HepG2 (cell line): ENCODE measurements around the gene GPBAR1. TPM values are rescaled to one million over a fixed set of nuclear protein-coding genes. Genes with fewer than 3 reads are reported as not detected.

Experiments
- BRCA1 ChIP-seq: sonication (generic); formaldehyde crosslinking; IDR thresholded peaks from 2 replicates; pipeline ENCODE4 v1.4.0; 2020; ENCODE audit warnings: missing genetic modification reagents
- CEBPB ChIP-seq: IDR thresholded peaks from 2 replicates; pipeline ENCODE4 v1.6.1; 2011; ENCODE audit warnings: low read depth, low read length, improper control_type of control experiment, borderline replicate concordance
- DNMT3B ChIP-seq: conservative IDR thresholded peaks from 2 replicates; pipeline ENCODE4 v1.6.1; 2016; ENCODE audit warnings: missing biosample characterization, control low read depth
- IRF2 ChIP-seq: IDR thresholded peaks from 2 replicates; pipeline ENCODE4 v1.6.1; 2018; ENCODE audit warnings: missing genetic modification reagents, missing compliant biosample characterization
- MATR3 ChIP-seq: sonication (generic); formaldehyde crosslinking; IDR thresholded peaks from 2 replicates; pipeline ENCODE4 v1.4.0; 2020; ENCODE audit warnings: missing genetic modification reagents
- RBM22 ChIP-seq: fragments of 200-400 bp; formaldehyde crosslinking; optimal IDR thresholded peaks from 2 replicates; pipeline ENCODE3; 2017; ENCODE audit warnings: mild to moderate bottlenecking, low read length, moderate library complexity
- SMYD3 ChIP-seq: sonication (generic); formaldehyde crosslinking; IDR thresholded peaks from 2 replicates; pipeline ENCODE4 v1.8.1; 2023; ENCODE audit warnings: mild to moderate bottlenecking, missing genetic modification reagents
- ZIK1 ChIP-seq: sonication (generic); formaldehyde crosslinking; IDR thresholded peaks from 2 replicates; pipeline ENCODE4 v1.5.0; 2020; ENCODE audit warnings: mild to moderate bottlenecking, low read depth, missing genetic modification reagents, borderline replicate concordance
- ZNF121 ChIP-seq: sonication (generic); formaldehyde crosslinking; IDR thresholded peaks from 2 replicates; pipeline ENCODE4 v1.5.0; 2020; ENCODE audit warnings: mild to moderate bottlenecking, missing genetic modification reagents
- ZNF24 ChIP-seq: fragments of 450-650 bp; IDR thresholded peaks from 2 replicates; pipeline ENCODE4 v1.6.1; 2017; ENCODE audit warnings: antibody characterized with exemption, mild to moderate bottlenecking
- ZNF260 ChIP-seq: sonication (generic); formaldehyde crosslinking; IDR thresholded peaks from 2 replicates; pipeline ENCODE4 v1.4.0; 2020; ENCODE audit warnings: missing genetic modification reagents, low read depth, mild to moderate bottlenecking, borderline replicate concordance
- ZNF282 ChIP-seq: fragments of 450-650 bp; IDR thresholded peaks from 2 replicates; pipeline ENCODE4 v1.6.1; 2018; ENCODE audit not compliant: partially characterized antibody
- ZNF317 ChIP-seq: sonication (generic); formaldehyde crosslinking; IDR thresholded peaks from 2 replicates; pipeline ENCODE4 v1.5.0; 2020; ENCODE audit warnings: mild to moderate bottlenecking, missing genetic modification reagents
- ZNF501 ChIP-seq: sonication (generic); formaldehyde crosslinking; IDR thresholded peaks from 2 replicates; pipeline ENCODE4 v1.5.1; 2020; ENCODE audit warnings: mild to moderate bottlenecking, moderate library complexity, missing genetic modification reagents
- ZNF652 ChIP-seq: IDR thresholded peaks from 2 replicates; pipeline ENCODE4 v1.6.1; 2016; ENCODE audit warnings: low read depth, borderline replicate concordance
- ZNF713 ChIP-seq: sonication (generic); formaldehyde crosslinking; IDR thresholded peaks from 2 replicates; pipeline ENCODE4 v1.4.0; 2020; ENCODE audit warnings: mild to moderate bottlenecking, missing genetic modification reagents
- ZSCAN25 ChIP-seq: sonication (generic); formaldehyde crosslinking; IDR thresholded peaks from 2 replicates; pipeline ENCODE4 v1.8.0; 2022; ENCODE audit warnings: mild to moderate bottlenecking, missing genetic modification reagents
- polyA plus RNA-seq, 8 experiments: library from polyadenylated mRNA; depleted of rRNA in 3 of 8; stranded (reverse) in 7 of 8; unstranded in 1 of 8; fragments of >200 nt; fragmentation: Illumina TruSeq in 4 of 8; extraction: Trizol in 4 of 8; gene quantifications; 2 replicates each; pipeline versions ENCODE4 v1.2.1 to v1.2.3, GENCODE V29; 2011 to 2016; ENCODE audit warnings: low read depth in 4 of 8, missing spikeins in 1 of 8, mixed read lengths in 1 of 8; ENCODE audit not compliant: insufficient read depth in 1 of 8
- total RNA-seq, 5 experiments: library from RNA; depleted of rRNA; stranded (reverse); fragments of >200 nt; fragmentation: Illumina TruSeq; extraction: Trizol; gene quantifications; 2 replicates each; pipeline ENCODE4 v1.2.3, GENCODE V29; 2016; ENCODE audit warnings: low read depth in 1 of 5
- TF ChIP-seq, protein P1 (sequence below): sonication (generic); formaldehyde crosslinking; IDR thresholded peaks from 2 replicates; pipeline ENCODE4 v1.8.0; 2022; ENCODE audit warnings: mild to moderate bottlenecking, missing genetic modification reagents; ENCODE audit not compliant: insufficient replicate concordance
- TF ChIP-seq, protein P2 (sequence below): sonication (generic); formaldehyde crosslinking; IDR thresholded peaks from 2 replicates; pipeline ENCODE4 v1.9.0; 2022; ENCODE audit warnings: low read depth, missing genetic modification reagents
- TF ChIP-seq, protein P3 (sequence below): sonication (generic); formaldehyde crosslinking; conservative IDR thresholded peaks from 2 replicates; pipeline ENCODE4 v1.4.0; 2020; ENCODE audit warnings: missing genetic modification reagents
- TF ChIP-seq, protein P4 (sequence below): sonication (generic); formaldehyde crosslinking; IDR thresholded peaks from 2 replicates; pipeline ENCODE4 v1.4.0; 2020; ENCODE audit warnings: missing genetic modification reagents; ENCODE audit errors: not compliant biosample characterization
- TF ChIP-seq, protein P5 (sequence below): sonication (generic); formaldehyde crosslinking; IDR thresholded peaks from 2 replicates; pipeline ENCODE4 v1.8.0; 2022; ENCODE audit warnings: mild to moderate bottlenecking, missing genetic modification reagents

GPBAR1 gene
- total and polyA plus RNA-seq, 2 of the 13 experiments (the other 11 are each of a cell fraction or from before 2014, with no cell fraction given): 0.05 to 0.09 TPM

DNA sequence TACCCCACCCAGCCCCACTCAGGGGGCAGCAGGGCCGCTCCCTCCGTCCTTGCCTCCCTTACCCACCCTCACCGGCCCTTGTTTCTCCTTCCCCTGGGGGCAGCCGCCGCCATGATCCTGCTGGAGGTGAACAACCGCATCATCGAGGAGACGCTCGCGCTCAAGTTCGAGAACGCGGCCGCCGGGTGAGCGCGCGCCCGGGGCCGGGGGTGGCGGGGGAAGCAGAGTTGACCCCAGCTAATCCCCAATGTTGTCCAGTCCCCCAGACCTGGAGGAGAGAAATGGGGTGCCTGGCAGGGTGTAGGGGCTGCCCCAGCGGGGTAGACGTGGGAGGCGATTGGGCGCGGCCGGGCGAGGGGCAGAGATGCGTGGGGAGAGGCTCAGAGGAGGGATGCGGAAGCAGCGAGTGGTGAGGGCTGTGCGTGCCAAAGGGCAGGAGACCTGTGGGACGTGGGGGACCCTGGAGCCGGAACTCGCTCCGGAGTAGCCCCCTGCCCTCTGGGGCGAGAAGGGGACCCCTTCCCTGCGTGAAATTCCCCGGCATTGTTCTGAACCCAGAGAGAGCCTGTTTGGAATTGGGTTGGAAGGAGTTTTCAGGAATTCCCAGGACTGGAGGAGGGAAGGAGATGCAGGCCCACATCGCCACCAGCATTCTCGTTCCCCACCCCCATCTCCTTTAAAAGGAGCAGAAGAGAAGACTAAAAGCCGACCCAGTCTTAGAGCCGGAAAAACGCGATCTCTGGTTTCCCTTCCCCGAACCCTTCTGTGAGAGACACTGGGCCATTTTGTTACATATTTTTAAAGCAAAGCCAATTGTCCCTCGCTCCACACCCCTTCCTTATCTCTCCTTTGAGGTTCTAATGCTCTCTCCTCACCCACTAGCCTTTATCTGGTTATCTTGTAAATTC, 43.2 kb upstream of the GPBAR1 start (continued):
- TF ChIP-seq, protein P1, sequence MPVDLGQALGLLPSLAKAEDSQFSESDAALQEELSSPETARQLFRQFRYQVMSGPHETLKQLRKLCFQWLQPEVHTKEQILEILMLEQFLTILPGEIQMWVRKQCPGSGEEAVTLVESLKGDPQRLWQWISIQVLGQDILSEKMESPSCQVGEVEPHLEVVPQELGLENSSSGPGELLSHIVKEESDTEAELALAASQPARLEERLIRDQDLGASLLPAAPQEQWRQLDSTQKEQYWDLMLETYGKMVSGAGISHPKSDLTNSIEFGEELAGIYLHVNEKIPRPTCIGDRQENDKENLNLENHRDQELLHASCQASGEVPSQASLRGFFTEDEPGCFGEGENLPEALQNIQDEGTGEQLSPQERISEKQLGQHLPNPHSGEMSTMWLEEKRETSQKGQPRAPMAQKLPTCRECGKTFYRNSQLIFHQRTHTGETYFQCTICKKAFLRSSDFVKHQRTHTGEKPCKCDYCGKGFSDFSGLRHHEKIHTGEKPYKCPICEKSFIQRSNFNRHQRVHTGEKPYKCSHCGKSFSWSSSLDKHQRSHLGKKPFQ (CRISPR knock-in tag): no peak
- TF ChIP-seq, protein P2, sequence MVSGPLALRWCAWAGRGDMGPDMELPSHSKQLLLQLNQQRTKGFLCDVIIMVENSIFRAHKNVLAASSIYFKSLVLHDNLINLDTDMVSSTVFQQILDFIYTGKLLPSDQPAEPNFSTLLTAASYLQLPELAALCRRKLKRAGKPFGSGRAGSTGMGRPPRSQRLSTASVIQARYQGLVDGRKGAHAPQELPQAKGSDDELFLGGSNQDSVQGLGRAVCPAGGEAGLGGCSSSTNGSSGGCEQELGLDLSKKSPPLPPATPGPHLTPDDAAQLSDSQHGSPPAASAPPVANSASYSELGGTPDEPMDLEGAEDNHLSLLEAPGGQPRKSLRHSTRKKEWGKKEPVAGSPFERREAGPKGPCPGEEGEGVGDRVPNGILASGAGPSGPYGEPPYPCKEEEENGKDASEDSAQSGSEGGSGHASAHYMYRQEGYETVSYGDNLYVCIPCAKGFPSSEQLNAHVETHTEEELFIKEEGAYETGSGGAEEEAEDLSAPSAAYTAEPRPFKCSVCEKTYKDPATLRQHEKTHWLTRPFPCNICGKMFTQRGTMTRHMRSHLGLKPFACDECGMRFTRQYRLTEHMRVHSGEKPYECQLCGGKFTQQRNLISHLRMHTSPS (CRISPR knock-in tag): 0 out of 2 replicates have a peak, but pooled peaks have one; percentile 59
- TF ChIP-seq ZNF713 (CRISPR knock-in tag) (0 out of 2 replicates have a peak, but pooled peaks have one; percentile 32), ZNF652 (no peak), DNMT3B (CRISPR knock-in tag) (no peak), SMYD3 (no peak), RBM22 (no peak), ZIK1 (CRISPR knock-in tag) (peak; percentile 42; the same call in 1 of the 2 replicates), ZNF260 (CRISPR knock-in tag) (no peak), BRCA1 (CRISPR knock-in tag) (no peak), ZNF24 (no peak), MATR3 (CRISPR knock-in tag) (no peak), ZNF121 (CRISPR knock-in tag) (no peak), CEBPB (no peak), ZSCAN25 (CRISPR knock-in tag) (peak; percentile 64), ZNF282 (no peak), ZNF501 (CRISPR knock-in tag) (no peak), IRF2 (CRISPR knock-in tag) (0 out of 2 replicates have a peak, but pooled peaks have one; percentile 26), ZNF317 (peak; percentile 3; the same call in 1 of the 2 replicates)
- TF ChIP-seq, protein P3, sequence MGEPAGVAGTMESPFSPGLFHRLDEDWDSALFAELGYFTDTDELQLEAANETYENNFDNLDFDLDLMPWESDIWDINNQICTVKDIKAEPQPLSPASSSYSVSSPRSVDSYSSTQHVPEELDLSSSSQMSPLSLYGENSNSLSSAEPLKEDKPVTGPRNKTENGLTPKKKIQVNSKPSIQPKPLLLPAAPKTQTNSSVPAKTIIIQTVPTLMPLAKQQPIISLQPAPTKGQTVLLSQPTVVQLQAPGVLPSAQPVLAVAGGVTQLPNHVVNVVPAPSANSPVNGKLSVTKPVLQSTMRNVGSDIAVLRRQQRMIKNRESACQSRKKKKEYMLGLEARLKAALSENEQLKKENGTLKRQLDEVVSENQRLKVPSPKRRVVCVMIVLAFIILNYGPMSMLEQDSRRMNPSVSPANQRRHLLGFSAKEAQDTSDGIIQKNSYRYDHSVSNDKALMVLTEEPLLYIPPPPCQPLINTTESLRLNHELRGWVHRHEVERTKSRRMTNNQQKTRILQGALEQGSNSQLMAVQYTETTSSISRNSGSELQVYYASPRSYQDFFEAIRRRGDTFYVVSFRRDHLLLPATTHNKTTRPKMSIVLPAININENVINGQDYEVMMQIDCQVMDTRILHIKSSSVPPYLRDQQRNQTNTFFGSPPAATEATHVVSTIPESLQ (CRISPR knock-in tag): no peak
- TF ChIP-seq, protein P4, sequence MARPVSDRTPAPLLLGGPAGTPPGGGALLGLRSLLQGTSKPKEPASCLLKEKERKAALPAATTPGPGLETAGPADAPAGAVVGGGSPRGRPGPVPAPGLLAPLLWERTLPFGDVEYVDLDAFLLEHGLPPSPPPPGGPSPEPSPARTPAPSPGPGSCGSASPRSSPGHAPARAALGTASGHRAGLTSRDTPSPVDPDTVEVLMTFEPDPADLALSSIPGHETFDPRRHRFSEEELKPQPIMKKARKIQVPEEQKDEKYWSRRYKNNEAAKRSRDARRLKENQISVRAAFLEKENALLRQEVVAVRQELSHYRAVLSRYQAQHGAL (CRISPR knock-in tag): no peak
- TF ChIP-seq, protein P5, sequence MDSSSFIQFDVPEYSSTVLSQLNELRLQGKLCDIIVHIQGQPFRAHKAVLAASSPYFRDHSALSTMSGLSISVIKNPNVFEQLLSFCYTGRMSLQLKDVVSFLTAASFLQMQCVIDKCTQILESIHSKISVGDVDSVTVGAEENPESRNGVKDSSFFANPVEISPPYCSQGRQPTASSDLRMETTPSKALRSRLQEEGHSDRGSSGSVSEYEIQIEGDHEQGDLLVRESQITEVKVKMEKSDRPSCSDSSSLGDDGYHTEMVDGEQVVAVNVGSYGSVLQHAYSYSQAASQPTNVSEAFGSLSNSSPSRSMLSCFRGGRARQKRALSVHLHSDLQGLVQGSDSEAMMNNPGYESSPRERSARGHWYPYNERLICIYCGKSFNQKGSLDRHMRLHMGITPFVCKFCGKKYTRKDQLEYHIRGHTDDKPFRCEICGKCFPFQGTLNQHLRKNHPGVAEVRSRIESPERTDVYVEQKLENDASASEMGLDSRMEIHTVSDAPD: no peak
